GM12892 (cell line): Measurements from ENCODE around the gene HSFY1. TPM values are rescaled to one million over a fixed set of nuclear protein-coding genes. Genes with fewer than 3 reads are reported as not detected.
"Not testable (repeated sequence)": the region's sequence is repeated elsewhere in the genome, so short reads cannot be mapped to it uniquely, and the experiment has no call there.

Experiments used
- DNase-seq: peaks from one replicate; pipeline ENCODE4 v3.0.0; 2011; ENCODE audit not compliant: insufficient read length
- FAIRE-seq: peaks from 2 replicates; lab custom pipeline; 2011; peaks lifted over from hg19 to GRCh38; lab: Jason Lieb, UNC
- polyA plus RNA-seq: library from polyadenylated mRNA; unstranded; fragments of >200 nt; gene quantifications from one replicate; pipeline ENCODE4 v1.2.1, GENCODE V29; 2012; ENCODE audit warnings: missing spikeins, inconsistent platforms; ENCODE audit not compliant: missing spikeins

The HSFY1 gene
- not detected for polyA plus RNA-seq

- not testable (repeated sequence) for DNase-seq, FAIRE-seq
These were observed at the start of gene HSFY1 for GRCh38 chrY:18546420-18546819. HSFY1 (plus strand) TSS chrY:18546720; CDS start chrY:18546788, 68 bp downstream.

DNA sequence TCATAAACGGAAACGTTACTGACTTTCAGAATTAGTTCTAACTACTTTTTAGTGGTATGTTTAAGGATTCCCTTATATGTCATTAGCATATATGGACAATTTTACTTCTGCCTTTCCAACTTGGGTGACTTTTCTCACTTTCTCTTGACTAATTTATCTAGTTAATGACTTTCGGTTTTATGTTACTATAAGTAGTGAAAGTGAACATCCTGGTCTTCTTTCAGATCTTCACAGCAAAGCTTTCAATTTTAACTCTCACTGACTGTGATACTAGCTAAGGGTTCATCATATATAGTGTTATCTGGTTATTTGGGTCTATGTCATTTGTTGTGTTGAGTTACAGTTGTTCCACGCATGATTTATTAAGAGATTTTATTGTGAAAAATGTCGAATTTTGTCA lies 42.3 kb upstream of the HSFY1 start:
- not testable (repeated sequence) for DNase-seq, FAIRE-seq

DNA sequence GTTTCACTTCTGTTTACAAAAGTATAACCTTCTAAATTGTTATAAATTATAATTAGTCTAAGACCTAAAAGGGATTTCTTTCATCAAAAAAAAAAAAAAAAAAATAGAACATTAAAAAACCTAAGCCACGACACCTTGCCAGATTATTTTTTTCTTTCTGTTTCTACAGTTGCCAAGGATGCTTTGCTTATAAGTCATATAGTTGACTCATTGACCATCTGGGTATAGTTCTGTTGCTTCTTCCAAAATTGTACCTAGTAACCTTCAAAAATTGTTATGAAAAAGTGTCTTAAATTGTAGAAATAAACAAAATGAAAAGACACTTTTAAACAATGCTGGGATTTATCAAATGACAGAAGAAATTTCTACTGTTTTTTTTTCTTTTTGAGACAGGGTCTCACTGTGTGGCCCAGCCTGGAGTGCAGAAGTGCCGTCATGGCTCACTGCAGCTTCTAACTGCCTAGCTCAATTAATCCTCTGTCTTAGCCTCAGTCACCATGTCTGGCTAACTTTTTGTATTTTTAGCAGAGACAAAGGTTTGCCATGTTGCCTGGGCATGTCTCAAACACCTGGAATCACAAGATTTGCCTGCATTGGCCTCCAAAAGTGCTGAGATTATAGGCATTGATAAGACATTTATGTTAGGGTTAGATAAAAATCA lies 15.4 kb upstream of the HSFY1 start:
- not testable (repeated sequence) for FAIRE-seq, DNase-seq

- not testable (repeated sequence) for DNase-seq, FAIRE-seq
These were observed 7.6 kb upstream of the HSFY1 start for GRCh38 chrY:18538952-18539351.

- FAIRE-seq, DNase-seq: not testable (repeated sequence)
These were observed 6.6 kb downstream of the HSFY1 start for GRCh38 chrY:18553132-18553531.

- not testable (repeated sequence) for DNase-seq, FAIRE-seq
These were observed 19.4 kb downstream of the HSFY1 start for GRCh38 chrY:18565915-18566314.
